OCI-LY1 (cell line): ENCODE data around the gene CD81.

ENCODE experiments used
- H2AFZ ChIP-seq: fragments of 200-600 bp; sonication (generic), shearing (Covaris generic); 2 replicates; pipeline ENCODE4 v1.6.0; 2014; ENCODE audit warnings: antibody characterized with exemption, mild to moderate bottlenecking, low read length
- H3F3A ChIP-seq: fragments of 200-600 bp; sonication (generic), shearing (Covaris generic); 2 replicates; pipeline ENCODE4 v1.6.0; 2014; ENCODE audit warnings: mild to moderate bottlenecking, antibody characterized with exemption, low read length, moderate library complexity; ENCODE audit not compliant: insufficient read depth
- H3K27ac ChIP-seq: fragments of 200-600 bp; sonication (generic); 2 replicates; pipeline ENCODE4 v1.5.1; 2014; ENCODE audit warnings: low read length, mixed run types, mild to moderate bottlenecking, low read depth; ENCODE audit not compliant: poor library complexity, severe bottlenecking
- H3K27me3 ChIP-seq: fragments of 200-600 bp; sonication (generic); 2 replicates; pipeline ENCODE4 v1.6.0; 2014; ENCODE audit warnings: antibody characterized with exemption, mild to moderate bottlenecking, low read length, moderate library complexity; ENCODE audit not compliant: insufficient read depth
- H3K36me3 ChIP-seq: fragments of 200-600 bp; sonication (generic); 2 replicates; pipeline ENCODE4 v1.6.1; 2014; ENCODE audit warnings: mild to moderate bottlenecking, antibody characterized with exemption, low read length, moderate library complexity, mixed read lengths; ENCODE audit not compliant: insufficient read depth
- H3K4me1 ChIP-seq: fragments of 200-600 bp; sonication (generic); 2 replicates; pipeline ENCODE4 v1.5.1; 2014; ENCODE audit warnings: mild to moderate bottlenecking, low read length, moderate library complexity; ENCODE audit not compliant: insufficient read depth, severe bottlenecking
- H3K4me2 ChIP-seq: fragments of 200-600 bp; sonication (generic), shearing (Covaris generic); 2 replicates; pipeline ENCODE4 v1.6.1; 2014; ENCODE audit warnings: low read length
- H3K4me3 ChIP-seq: fragments of 200-600 bp; sonication (generic); 2 replicates; pipeline ENCODE4 v1.5.1; 2014; ENCODE audit warnings: low read length, low read depth, mild to moderate bottlenecking, mixed read lengths; ENCODE audit not compliant: poor library complexity, severe bottlenecking
- H3K79me2 ChIP-seq: fragments of 200-600 bp; shearing (Covaris generic); 2 replicates; pipeline ENCODE4 v1.6.1; 2016; ENCODE audit warnings: mixed run types, low read length, mixed read lengths; ENCODE audit not compliant: insufficient read depth
- H3K9ac ChIP-seq: fragments of 200-600 bp; sonication (generic), shearing (Covaris generic); 2 replicates; pipeline ENCODE4 v1.6.1; 2014; ENCODE audit warnings: mild to moderate bottlenecking, low read length, mixed read lengths
- H3K9me2 ChIP-seq: fragments of 200-600 bp; sonication (generic), shearing (Covaris generic); 2 replicates; pipeline ENCODE4 v1.6.1; 2014; ENCODE audit warnings: low read depth, mild to moderate bottlenecking, low read length, mixed read lengths
- H3K9me3 ChIP-seq: fragments of 200-600 bp; shearing (Covaris generic); 2 replicates; pipeline ENCODE4 v1.6.1; 2014; ENCODE audit warnings: low read length, mixed read lengths
- H4K20me1 ChIP-seq: fragments of 200-600 bp; sonication (generic), shearing (Covaris generic); 2 replicates; pipeline ENCODE4 v1.6.0; 2016; ENCODE audit warnings: mild to moderate bottlenecking, low read length; ENCODE audit not compliant: insufficient read depth
- EZH2 ChIP-seq: fragments of 200-600 bp; sonication (generic), shearing (Covaris generic); IDR thresholded peaks from 2 replicates; pipeline ENCODE4 v1.8.0; 2017; ENCODE audit warnings: borderline replicate concordance, mixed run types, mild to moderate bottlenecking, antibody characterized with exemption, low read length, moderate library complexity, mixed read lengths
- TF ChIP-seq, protein P1 (sequence below): fragments of 200-600 bp; sonication (generic), shearing (Covaris generic); IDR thresholded peaks from 2 replicates; pipeline ENCODE4 v1.5.1; 2017; ENCODE audit warnings: mild to moderate bottlenecking, antibody characterized with exemption, low read length, moderate library complexity, mixed read lengths

Gene CD81

DNA sequence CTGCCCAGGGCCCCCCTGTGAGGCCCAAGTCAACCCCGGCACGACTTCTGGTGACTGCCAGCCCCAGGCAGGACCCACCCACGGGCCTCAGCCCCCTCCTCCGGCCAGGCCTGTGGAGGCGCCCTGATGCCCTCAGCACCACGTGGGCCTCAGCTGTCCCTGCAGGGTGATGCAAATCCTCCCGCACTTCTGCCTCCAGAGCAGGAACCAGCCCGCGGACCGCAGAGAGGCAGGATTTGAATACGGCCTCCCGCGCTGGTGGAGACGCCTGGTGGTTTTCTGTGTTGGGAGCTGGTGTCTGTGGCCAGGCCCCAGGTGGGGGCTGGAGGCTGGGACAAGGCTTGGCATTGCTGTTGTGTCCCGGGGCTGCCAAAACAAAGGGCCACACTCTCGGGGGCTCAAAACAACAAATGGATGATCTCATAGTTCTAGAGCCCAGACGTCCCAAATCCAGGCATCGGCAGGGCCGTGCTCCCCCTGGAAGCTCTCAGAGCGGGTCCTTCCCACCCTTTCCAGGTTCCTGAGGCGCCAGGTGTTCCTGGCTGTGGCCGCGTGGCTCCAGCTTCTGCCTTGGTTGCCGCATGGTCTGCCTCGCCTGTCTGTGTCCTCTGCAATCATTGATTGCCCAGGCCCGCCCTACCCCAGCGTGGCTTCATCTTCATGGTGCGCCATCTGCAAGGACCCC lies 47.8 kb downstream of the CD81 start:
- no peak overlapping the region for H3K4me3 ChIP-seq
- no peak overlapping the region for H3K4me2 ChIP-seq
- H3K9me3 ChIP-seq = no peaks in the 10 kb centered on the region
- no peak overlapping the region for H3K9ac ChIP-seq
- no peaks in the 10 kb centered on the region for H3K36me3 ChIP-seq
- H4K20me1 ChIP-seq = no peaks in the 10 kb centered on the region
- no peaks in the 10 kb centered on the region for H3K9me2 ChIP-seq
- H3K27ac ChIP-seq = no peak overlapping the region
- H2AFZ ChIP-seq = no peak overlapping the region
- no peaks in the 10 kb centered on the region for H3F3A ChIP-seq
- no peaks in the 10 kb centered on the region for H3K79me2 ChIP-seq
- H3K4me1 ChIP-seq = no peaks in the 10 kb centered on the region
- TF ChIP-seq, protein P1, sequence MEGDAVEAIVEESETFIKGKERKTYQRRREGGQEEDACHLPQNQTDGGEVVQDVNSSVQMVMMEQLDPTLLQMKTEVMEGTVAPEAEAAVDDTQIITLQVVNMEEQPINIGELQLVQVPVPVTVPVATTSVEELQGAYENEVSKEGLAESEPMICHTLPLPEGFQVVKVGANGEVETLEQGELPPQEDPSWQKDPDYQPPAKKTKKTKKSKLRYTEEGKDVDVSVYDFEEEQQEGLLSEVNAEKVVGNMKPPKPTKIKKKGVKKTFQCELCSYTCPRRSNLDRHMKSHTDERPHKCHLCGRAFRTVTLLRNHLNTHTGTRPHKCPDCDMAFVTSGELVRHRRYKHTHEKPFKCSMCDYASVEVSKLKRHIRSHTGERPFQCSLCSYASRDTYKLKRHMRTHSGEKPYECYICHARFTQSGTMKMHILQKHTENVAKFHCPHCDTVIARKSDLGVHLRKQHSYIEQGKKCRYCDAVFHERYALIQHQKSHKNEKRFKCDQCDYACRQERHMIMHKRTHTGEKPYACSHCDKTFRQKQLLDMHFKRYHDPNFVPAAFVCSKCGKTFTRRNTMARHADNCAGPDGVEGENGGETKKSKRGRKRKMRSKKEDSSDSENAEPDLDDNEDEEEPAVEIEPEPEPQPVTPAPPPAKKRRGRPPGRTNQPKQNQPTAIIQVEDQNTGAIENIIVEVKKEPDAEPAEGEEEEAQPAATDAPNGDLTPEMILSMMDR = no peak
- TF ChIP-seq EZH2 = no peak
- H3K27me3 ChIP-seq = no peaks in the 10 kb centered on the region

DNA sequence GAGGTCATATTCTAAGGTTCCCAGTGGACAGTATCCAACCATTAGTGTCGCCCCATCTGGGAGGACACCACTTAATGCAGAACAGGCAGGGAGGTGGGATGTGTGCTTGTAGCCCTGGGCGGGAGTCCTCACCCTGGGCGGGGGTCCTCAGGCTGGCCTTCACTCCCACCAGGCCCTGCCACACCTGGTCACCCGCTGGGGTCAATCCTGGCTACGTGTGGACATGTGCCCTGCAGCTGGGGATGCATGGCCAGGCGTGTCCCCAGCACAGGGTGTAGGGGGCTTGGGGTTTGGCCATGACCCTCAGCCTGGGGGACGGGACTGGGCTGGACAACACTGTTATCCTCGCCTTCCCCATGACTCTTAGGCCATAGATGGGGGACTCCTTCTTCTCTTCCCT lies 48.4 kb downstream of the CD81 start:
- H4K20me1 ChIP-seq = no peaks in the 10 kb centered on the region
- H3K27me3 ChIP-seq = no peaks in the 10 kb centered on the region
- H3K4me3 ChIP-seq = no peak overlapping the region
- H3K36me3 ChIP-seq = no peaks in the 10 kb centered on the region
- H3K9ac ChIP-seq = no peak overlapping the region
- no peaks in the 10 kb centered on the region for H3F3A ChIP-seq
- TF ChIP-seq, protein P1 = no peak
- no peak for TF ChIP-seq EZH2
- no peaks in the 10 kb centered on the region for H3K79me2 ChIP-seq
- H3K9me3 ChIP-seq = no peaks in the 10 kb centered on the region
- no peak overlapping the region for H3K27ac ChIP-seq
- H3K4me1 ChIP-seq = no peaks in the 10 kb centered on the region
- no peak overlapping the region for H3K4me2 ChIP-seq
- H3K9me2 ChIP-seq = no peaks in the 10 kb centered on the region
- no peak overlapping the region for H2AFZ ChIP-seq

DNA sequence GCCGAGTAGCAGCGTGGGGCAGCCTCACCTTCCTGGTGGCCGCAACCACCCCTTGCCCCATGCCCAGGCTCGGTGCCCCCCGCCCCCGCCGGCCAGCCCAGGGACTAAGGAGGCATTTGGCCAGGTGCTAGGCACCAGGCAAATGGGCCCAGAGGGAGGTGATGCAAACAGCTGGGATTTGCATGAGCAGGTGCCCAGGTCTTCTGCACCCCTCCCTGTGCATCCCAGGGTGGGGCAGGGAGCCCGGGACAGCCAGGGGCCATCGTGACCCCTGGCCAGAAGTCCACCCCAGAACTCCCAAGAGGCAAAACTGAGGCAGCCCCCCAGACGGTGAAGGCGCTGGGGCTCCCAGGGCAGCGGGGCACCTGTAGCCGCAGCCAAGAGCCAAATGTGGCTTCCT lies 49.1 kb downstream of the CD81 start:
- TF ChIP-seq, protein P1 = no peak
- no peak for TF ChIP-seq EZH2

More for the DNA sequence above, 49.1 kb downstream of the CD81 start:
- Histone ChIP-seq H3K4me2 (no peak overlapping the region), H3K9ac (no peak overlapping the region), H2AFZ (no peak overlapping the region), H3K79me2 (no peaks in the 10 kb centered on the region), H3K36me3 (no peaks in the 10 kb centered on the region), H3K9me3 (no peaks in the 10 kb centered on the region), H3K27ac (no peak overlapping the region), H3K27me3 (no peaks in the 10 kb centered on the region), H3K4me1 (no peaks in the 10 kb centered on the region), H3K4me3 (no peak overlapping the region), H3F3A (no peaks in the 10 kb centered on the region), H4K20me1 (no peaks in the 10 kb centered on the region), H3K9me2 (no peaks in the 10 kb centered on the region)
